ENCODE measurements around the gene EFNB3. TPM values are rescaled to one million over a fixed set of nuclear protein-coding genes. Genes with fewer than 3 reads are reported as not detected.

The EFNB3 gene
- polyA plus RNA-seq, 2 of the 4 experiments (the other 2 are of a cell fraction): 1.7 to 1.9 TPM

GRCh38 chr17:7737601-7738000 lies 32.6 kb downstream of the EFNB3 start (continued):
- TF ChIP-seq USF2 (IDR thresholded peaks at IDR 0.05): no peak

GRCh38 chr17:7739746-7740145 lies 34.7 kb downstream of the EFNB3 start:
- FAIRE-seq (no peak), ATAC-seq (0 out of 6 replicates have a peak, but pooled peaks of 1 of the 2 experiments have one; percentile 5), DNase-seq (ENCODE audit: low read depth in 1 of 2, low spot score in 1 of 2) (no peak)
- H3K4me1 ChIP-seq: no peaks in the 10 kb centered on the region
- H3K9me3 ChIP-seq: no peaks in the 10 kb centered on the region
- ChIA-PET CTCF (interaction anchor here (0.7 to 1.4 kb wide), 4 partner anchors 10 to 82 kb away, joined by 3 read pairs; no protein-coding TSS in a partner anchor), POLR2A (no interaction called here)
- H3K4me2 ChIP-seq: no peak overlapping the region
- no peak overlapping the region for H3K4me3 ChIP-seq
- TF ChIP-seq FOXS1 (CRISPR knock-in tag; IDR thresholded peaks at IDR 0.05) (no peak), ZC3H11A (IDR thresholded peaks at IDR 0.05) (no peak), KDM1A (IDR thresholded peaks at IDR 0.05; ENCODE audit: low read depth) (no peak), HES2 (IDR thresholded peaks at IDR 0.05) (no peak), EHMT2 (IDR thresholded peaks at IDR 0.05; ENCODE audit: low read depth) (no peak), HOXB13 (CRISPR knock-in tag; IDR thresholded peaks at IDR 0.05; ENCODE audit: low read depth) (no peak), MAFK (IDR thresholded peaks at IDR 0.05; ENCODE audit: partially characterized antibody) (no peak)
- WGBS (ENCODE audit: missing lambda C conversion rate): 65% methylated on average over 14 of the region's 14 CpGs
- H3K27ac ChIP-seq: no peak overlapping the region

GRCh38 chr17:7740481-7741001 lies 35.5 kb downstream of the EFNB3 start:
- TF ChIP-seq ZNF302 (CRISPR knock-in tag; IDR thresholded peaks at IDR 0.05) (no peak), MAZ (IDR thresholded peaks at IDR 0.05; ENCODE audit: borderline replicate concordance, low read depth, low read length) (no peak), CBX2 (IDR thresholded peaks at IDR 0.05; ENCODE audit: borderline replicate concordance, low read depth) (no peak), RFX5 (IDR thresholded peaks at IDR 0.05) (no peak), POLR2AphosphoS2 (conservative IDR thresholded peaks at IDR 0.05; ENCODE audit: low read length) (no peak), SREBF2 (IDR thresholded peaks at IDR 0.05) (no peak), E2F6 (IDR thresholded peaks at IDR 0.05; ENCODE audit: borderline replicate concordance, low read depth) (no peak), TFCP2L1 (CRISPR knock-in tag; IDR thresholded peaks at IDR 0.05) (no peak), RNF2 (IDR thresholded peaks at IDR 0.05; ENCODE audit: borderline replicate concordance, low read depth) (no peak), JUN (IDR thresholded peaks at IDR 0.05) (no peak), CHD4 (IDR thresholded peaks at IDR 0.05; ENCODE audit: borderline replicate concordance) (no peak), ZC3H11A (IDR thresholded peaks at IDR 0.05) (no peak)
- H3K9me3 ChIP-seq: no peaks in the 10 kb centered on the region
- ChIA-PET CTCF (interaction anchor here (0.5 to 3.4 kb wide), 6 partner anchors 9 to 635 kb away, joined by 3 to 11 read pairs (median 3); no protein-coding TSS in a partner anchor), POLR2A (no interaction called here)
- no peak for FAIRE-seq
- H3K4me3 ChIP-seq: no peak overlapping the region
- ATAC-seq: no peak
- WGBS (ENCODE audit: missing lambda C conversion rate): 56% methylated on average over 42 of the region's 42 CpGs
- H3K4me1 ChIP-seq: peaks cover 3% of the 10 kb centered on the region
- DNase-seq (ENCODE audit: low read depth in 1 of 2, low spot score in 1 of 2): no peak
- H3K27ac ChIP-seq: no peak overlapping the region
- H3K4me2 ChIP-seq: 0 out of 3 replicates have a peak overlapping the region, but pooled peaks have one; percentile 20

GRCh38 chr17:7742729-7743128 lies 37.7 kb downstream of the EFNB3 start:
- 60% methylated on average over 10 of the region's 10 CpGs for WGBS (ENCODE audit: missing lambda C conversion rate)

More at GRCh38 chr17:7742729-7743128, 37.7 kb downstream of the EFNB3 start:
- ATAC-seq (no peak), FAIRE-seq (no peak), DNase-seq (ENCODE audit: low read depth in 1 of 2, low spot score in 1 of 2) (no peak)
- Histone ChIP-seq H3K9me3 (no peaks in the 10 kb centered on the region), H3K4me3 (no peak overlapping the region), H3K4me2 (no peak overlapping the region), H3K27ac (no peak overlapping the region), H3K4me1 (peaks cover 12% of the 10 kb centered on the region)
- POLR2A ChIA-PET: interaction anchor here (0.8 kb wide), 1 partner anchor 115 kb away, joined by 3 read pairs; the partner anchor contains the start of genes CYB5D1 and NAA38
- CTCF ChIA-PET: interaction anchor here (0.6 to 8.4 kb wide), 65 partner anchors 8 to 319 kb away, joined by 3 to 114 read pairs (median 11); partner anchors contain the start of genes DNAH2, GUCY2D, KDM6B and NAA38
- TF ChIP-seq RNF2 (IDR thresholded peaks at IDR 0.05; ENCODE audit: borderline replicate concordance, low read depth): no peak
- no peak for TF ChIP-seq RARB (CRISPR knock-in tag; IDR thresholded peaks at IDR 0.05)
- TF ChIP-seq BHLHE40 (IDR thresholded peaks at IDR 0.05; ENCODE audit: low read depth, low read length): no peak
- no peak for TF ChIP-seq EHMT2 (IDR thresholded peaks at IDR 0.05; ENCODE audit: low read depth)
- no peak for TF ChIP-seq KDM1A (IDR thresholded peaks at IDR 0.05; ENCODE audit: low read depth)
- no peak for TF ChIP-seq MAX (IDR thresholded peaks at IDR 0.05)
- no peak for TF ChIP-seq RAD21 (conservative IDR thresholded peaks at IDR 0.05 in 1 of 2, IDR thresholded peaks at IDR 0.05 in 1 of 2)
- TF ChIP-seq CEBPB (IDR thresholded peaks at IDR 0.05): no peak
- no peak for TF ChIP-seq USF2 (IDR thresholded peaks at IDR 0.05)
- no peak for TF ChIP-seq CBX8 (IDR thresholded peaks at IDR 0.05)
- TF ChIP-seq SREBF2 (IDR thresholded peaks at IDR 0.05): no peak
